IPS-NIHi11 (cell line): ENCODE measurements around the gene MRGPRD.
"Not testable (repeated sequence)": the region's sequence is repeated elsewhere in the genome, so short reads cannot be mapped to it uniquely, and the experiment has no call there.

Experiments
- DNase-seq: peaks from one replicate; pipeline ENCODE4 v3.0.0; 2012; ENCODE audit warnings: mixed read lengths, low spot score

The MRGPRD gene

GRCh38 chr11:68993546-68993945 lies 12.8 kb upstream of the MRGPRD start:
- DNase-seq = no peak

DNA sequence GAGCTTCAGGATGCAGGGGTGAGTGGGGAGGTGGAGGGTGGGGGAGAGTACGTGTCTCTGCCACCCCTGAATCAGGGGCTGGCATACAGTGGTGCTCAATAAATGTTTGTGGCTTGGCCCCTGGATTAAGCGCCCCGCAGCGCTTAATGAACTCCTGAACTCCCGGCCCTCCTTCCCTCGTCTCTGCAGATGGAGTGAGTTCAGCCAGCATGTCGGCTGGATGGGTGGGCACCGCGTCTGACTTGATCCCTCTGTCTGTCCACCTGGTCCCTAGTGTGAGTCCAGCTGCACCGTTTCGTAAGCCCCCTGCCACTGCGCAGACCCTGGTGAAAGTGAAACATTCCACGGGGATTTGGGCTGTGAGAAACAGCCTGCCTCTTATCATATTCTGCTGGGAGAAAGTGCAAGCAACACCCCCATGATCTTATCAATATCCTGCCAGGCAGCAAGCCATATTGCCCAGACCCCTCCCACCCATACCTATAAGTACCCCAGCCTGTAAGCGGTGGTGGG lies 12.0 kb upstream of the MRGPRD start:
- no peak for DNase-seq

DNA sequence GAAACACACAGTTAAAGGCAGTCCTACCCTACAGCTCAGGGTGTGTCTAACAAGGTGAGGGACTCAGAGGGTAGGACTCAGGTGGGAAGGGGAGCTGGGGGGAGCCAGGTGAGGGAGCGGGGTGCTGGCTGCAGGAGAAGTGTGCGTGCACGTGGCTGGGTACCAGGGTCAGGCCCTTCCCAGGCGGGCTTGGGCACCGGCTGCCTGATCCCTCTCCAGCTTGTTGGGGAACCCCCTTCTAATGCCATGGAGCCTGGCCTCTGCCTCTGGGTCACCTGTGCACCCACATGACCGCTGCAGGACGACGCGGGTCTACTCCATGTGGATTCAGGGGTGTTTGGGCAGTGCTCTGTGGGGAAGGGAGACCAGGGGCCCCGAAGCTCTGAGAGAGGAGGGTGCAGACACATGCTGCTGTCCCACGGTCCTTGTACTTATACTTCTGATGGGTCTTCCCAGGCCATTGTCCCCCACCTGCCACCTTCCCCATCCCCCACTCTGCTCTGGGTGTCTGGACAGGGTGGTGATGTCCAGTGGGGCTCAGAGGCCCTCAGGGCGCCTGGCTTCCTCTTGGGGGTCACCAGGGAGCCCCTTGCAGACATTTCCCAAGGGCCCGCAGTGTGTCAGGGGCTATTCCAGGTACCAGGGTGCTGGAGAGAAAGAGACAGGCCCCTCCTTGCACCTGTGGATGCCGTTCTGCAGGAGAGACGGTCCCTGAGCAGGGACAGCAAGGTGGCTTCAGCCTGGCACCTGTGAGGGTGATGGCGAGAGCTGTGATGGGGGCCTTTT lies 10.4 kb upstream of the MRGPRD start:
- no peak for DNase-seq

DNA sequence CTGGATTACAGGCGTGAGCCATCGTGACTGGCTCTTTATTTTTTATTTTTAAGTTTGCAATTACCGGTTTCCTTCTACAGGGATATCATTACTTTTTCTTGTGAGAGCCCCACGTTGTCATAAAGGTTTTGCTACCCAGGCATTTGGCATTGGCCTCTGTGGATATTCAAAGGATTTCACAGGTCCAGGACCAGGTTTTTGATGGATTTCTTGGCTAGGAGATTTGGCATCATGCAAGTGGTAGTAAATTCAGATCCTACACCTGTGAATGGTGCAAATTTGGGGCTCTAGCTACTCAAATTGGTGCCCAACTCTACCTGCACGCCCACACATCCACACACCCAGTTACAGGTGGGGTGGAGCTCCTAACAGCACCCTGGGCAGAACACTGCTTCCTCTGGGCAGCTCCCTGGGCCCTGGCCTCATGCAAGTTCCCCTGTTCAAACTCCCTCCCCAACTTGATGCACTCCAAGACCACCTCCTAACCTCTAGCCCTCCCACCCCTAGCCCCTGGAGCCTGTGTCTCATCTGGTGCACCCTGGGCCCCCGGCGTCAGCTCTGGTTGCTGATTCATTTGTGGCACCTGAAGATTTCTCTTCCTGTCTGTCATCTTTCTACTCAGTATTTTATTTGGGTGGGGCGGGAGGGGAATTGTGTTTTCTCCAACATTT lies 9.3 kb upstream of the MRGPRD start:
- DNase-seq = no peak

GRCh38 chr11:68988491-68988890 lies 7.7 kb upstream of the MRGPRD start:
- DNase-seq = no peak

DNA sequence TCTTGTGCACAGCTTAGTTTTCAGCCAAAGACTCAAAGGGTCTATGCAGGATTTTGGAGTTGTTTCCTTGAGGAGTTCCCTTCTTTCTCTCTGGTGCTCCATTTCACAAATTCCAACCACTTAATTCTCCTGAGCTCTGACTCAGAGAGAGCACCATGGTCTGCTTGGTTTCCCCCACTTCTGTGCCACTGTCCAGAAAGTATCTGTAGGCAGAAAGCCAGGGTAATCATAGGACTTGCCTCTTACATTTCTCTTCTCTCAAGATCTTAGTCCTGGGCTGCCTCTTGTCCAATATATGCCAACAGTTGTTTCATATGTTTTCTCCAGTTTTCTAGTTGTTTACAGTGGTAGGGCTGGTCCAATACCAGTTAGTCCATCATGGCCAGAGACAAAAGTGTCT lies 6.4 kb upstream of the MRGPRD start:
- DNase-seq = no peak

GRCh38 chr11:68983801-68984200 lies 3.0 kb upstream of the MRGPRD start:
- DNase-seq = no peak

- DNase-seq = no peak
These were observed 1.3 kb upstream of the MRGPRD start for GRCh38 chr11:68982134-68982533.

- DNase-seq = no peak
These were observed 633 bp downstream of the MRGPRD start for GRCh38 chr11:68979931-68980775.

DNA sequence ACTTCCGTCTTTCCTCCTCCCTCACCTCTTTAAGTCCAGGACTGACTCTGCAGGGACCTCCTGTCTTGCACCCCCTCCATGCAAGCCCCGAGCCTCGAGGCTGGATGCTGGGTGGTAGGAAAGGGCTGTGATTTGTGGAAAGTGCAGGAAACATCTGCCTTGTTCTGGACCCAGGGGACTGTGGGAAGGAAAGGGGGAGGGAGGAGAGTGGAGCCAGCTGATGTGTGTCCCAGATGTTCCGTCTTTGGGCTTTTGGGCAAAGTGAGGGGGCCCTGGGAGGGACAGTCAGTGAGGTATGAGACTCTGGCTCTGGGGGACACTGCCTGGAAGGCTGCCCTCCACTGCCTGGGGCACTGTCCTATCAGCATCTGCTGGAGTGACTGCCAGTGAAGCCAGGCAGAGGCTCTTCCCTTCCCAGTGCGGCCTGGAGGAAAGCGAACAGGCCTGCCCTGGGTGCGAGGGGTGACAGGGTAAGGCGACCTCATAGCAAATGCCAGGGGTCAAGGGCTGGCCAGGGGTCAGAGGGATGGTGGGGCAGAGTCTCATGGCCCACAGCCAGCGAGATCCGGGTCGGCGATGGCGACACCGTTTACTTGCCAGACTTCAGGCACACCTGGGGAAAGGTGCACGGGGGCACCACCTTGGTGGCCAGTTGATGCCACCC lies 1.7 kb downstream of the MRGPRD start:
- DNase-seq = no peak

GRCh38 chr11:68978626-68978930 lies 2.2 kb downstream of the MRGPRD start:
- no peak for DNase-seq

DNA sequence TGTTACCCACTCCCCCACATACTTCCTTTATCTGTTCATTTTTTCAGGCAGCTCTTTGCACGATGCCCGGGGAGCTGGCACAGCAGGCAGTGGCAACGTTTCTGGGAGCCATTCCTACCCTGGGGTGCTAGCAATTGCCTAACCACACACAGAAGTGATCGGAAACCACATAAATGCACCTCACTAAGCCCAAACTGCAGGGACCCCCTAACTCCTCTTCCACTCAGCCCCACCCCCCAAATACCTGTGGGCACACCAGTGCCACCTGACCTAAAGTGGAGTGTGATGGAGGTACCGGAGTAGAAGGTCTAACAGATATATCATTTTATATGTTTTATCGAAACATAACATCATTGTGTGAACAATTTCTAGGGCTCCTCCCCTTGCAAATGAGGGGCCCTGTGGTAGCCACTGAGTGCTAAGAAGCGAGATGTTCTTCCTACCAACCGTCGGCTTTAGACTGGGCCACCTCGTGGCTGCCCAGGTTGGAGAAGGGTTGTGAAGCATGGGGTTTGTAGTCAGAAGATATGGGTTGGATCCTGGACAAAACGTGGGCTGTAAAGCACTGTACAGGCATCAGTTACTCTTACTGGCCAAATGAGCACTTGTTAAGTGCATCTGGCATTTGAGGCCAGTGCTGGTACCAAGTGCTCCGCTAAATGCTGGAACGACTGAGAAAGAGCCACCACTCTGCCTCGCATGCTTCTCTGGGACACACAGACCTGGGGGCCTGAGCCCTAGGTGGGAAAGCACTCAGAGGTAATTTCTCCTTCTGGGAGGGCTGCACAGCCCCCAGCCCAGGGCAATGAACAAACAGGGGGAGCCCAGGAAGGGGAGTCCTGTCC lies 2.8 kb downstream of the MRGPRD start:
- no peak for DNase-seq

DNA sequence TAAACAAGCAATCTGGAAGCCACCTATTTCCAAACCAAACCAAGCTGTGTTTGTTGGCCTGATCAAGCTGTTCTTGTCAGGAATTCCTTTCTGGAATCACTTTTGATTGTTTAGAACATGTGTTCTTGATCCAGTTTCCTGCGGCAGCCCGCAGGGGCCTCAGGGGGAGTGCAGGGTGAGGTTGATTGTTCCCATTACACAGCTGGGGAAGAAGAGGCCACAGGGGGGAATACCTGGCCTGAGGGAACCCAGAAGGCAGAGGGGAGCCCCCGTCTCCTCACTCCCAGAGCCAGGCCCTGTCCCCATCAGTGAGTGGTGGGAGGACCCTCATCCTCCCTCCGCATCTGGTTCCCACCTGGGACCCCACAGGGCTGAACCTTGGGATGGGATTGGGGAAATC lies 4.2 kb downstream of the MRGPRD start:
- no peak for DNase-seq

DNA sequence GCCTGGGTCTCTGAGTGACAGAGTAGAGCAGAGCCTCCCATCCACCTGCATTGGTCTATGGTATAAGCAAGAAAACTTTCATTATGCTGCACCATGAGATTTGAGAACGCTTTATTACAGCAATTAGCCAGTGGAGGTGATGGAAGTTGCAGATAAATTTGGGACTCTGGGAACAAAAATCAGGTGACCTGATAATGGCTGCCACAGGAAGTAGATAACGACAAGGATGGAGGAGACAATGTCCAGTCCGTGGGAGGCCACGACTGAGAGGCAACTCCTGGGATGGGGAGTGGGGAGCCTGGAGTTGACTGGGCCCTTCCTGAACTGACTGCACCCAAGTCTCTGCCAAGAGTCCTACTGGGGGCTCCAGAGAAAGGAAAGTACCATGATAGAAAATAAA lies 4.7 kb downstream of the MRGPRD start:
- no peak for DNase-seq

GRCh38 chr11:68974421-68975194 lies 6.2 kb downstream of the MRGPRD start:
- DNase-seq = peak; percentile 69

DNA sequence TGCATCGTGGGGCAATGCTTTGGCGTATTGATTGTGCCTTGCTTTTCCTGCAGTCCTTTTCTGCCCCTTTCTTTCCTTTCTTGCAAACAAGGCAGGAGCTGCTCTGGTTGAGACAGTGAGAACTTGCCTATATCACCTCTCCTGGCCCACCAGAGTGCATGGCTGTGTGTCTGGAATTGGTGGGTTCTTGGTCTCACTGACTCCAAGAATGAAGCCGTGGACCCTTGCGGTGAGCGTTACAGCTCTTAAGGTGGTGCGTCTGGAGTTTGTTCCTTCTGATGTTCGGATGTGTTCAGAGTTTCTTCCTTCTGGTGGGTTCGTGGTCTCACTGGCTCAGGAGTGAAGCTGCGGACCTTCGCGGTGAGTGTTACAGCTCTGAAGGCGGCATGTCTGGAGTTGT lies 7.1 kb downstream of the MRGPRD start:
- not testable (repeated sequence) for DNase-seq

GRCh38 chr11:68973219-68973618 lies 7.6 kb downstream of the MRGPRD start:
- DNase-seq = no peak

DNA sequence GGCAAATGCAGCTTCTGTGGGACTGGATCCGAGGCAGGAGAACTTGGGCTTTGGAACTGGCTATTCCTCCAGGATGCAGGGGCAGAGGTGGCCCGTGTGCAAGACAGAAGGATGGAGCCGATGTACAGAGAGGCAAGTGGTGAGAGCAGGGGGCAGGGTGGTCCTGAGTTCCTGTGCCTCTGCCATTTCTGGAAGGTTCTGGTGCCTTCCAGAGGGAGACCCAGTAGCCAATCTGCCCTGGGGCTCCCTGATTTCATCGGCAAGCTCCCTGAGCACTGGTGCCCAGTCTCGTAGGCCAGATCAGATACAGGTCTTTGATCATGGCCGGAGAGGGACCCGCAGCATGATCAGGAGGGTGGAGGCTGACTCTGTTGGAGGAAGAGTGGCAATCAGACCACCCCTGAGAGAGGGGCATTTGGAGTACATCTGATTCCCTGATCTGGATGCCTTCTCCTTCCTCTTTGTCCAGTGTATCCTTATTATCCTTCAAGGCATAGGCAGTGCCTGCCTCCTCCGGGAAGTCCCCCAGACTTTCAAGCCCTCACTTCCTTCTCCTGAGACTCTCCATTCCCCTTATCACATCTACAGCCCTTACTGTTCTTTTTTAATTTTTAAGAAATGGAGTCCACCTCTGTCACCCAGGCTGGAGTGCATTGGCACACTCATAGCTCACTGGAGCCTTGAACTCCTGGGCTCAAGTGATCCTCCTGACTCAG lies 9.7 kb downstream of the MRGPRD start:
- DNase-seq = no peak

GRCh38 chr11:68969386-68969785 lies 11.4 kb downstream of the MRGPRD start:
- DNase-seq = no peak
